NCI-H748 (cell line): ENCODE measurements around the gene PLEKHA3.
A peak's percentile ranks its signal among the peaks of the same experiment; 100 is the strongest.

ENCODE experiments used
- DNase-seq: peaks from one replicate; lab custom pipeline; 2025; ENCODE audit not compliant: unreplicated experiment; lab: John Stamatoyannopoulos, UW

PLEKHA3 gene

DNA sequence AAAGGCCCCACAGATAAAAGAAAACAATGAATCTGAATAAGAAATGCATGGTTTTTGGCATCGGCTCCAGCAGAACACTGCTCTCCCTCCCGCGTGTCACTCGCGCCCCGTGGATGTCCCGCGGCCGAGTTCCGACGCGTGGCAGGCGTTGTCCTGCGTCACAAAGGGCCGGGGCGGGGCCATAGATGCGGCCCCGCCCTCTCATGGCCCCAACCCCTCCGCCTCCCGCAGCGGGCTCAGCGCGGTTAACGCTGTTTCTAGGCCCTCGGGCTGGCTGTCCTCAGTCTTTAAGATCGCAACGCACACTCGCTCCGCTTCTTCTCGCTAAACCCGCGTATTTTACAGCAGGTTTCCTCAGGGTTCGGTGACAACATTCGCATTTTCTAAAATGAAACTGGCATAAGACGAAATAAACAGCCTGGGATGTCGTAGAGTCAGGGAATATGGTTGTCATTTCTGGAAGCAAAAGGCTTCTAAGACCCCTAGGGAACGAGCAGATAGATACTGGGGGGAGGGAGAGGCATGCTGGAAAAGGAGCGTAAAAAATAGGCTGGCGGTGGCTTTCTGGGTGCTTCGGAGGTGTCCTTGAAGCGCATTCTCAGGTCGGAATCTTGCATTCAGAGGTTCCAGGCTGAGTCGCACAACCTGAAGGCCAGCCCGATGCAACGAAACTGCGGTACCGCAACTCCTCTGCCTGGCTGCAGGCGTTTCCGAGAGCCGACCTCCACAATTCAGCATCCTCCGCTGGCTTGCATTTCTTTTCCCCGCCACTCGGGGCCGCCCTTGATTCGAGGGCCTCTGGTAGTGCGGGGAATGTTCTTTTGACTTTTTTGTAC, 1.6 kb upstream of the PLEKHA3 start, which contains the start of gene FKBP7:
Gene FKBP7, minus strand, starts transcription at position 162 of the 836 bp plus-strand sequence. Its CDS starts 101 bp downstream, at position 61.
- peak; percentile 91 for DNase-seq

DNA sequence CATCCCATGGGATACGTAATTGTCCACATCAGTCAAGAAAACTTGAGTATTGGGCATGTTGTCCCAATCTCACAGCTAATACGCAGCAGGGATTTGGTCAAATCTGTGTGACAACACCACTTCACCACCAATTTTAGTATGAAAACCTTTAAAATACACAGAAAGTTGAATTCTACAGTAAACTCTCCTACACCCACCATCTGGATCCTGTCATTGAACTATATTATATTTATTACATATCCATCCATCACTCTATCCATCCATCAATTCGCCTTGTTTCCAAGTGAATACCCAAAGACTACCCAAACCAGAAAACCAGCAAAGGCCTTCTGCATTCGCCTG, 1.0 kb upstream of the PLEKHA3 start:
- no peak for DNase-seq

DNA sequence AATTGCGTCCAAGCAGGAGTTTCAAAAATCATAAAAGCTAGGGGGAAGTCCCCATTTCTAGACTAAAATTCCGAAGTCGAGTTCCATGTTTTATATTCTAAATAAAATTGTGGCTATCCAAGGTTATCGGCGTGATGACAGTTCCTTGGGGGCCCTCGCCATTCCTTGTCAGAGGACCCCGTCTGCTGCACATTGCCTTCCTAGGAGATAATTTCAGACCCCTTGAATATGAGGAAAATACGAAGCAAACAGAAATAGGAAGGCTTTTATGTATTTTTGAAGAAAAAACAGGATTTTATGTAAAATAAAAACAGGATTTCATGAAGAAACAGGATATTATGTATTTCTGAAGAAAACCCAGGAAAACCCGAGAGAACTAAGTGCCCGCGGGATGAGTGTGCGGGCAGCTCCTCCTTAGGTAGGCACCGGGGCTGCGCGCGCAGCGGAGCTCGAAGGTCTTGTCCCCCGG, 465 bp upstream of the PLEKHA3 start:
- no peak for DNase-seq

DNA sequence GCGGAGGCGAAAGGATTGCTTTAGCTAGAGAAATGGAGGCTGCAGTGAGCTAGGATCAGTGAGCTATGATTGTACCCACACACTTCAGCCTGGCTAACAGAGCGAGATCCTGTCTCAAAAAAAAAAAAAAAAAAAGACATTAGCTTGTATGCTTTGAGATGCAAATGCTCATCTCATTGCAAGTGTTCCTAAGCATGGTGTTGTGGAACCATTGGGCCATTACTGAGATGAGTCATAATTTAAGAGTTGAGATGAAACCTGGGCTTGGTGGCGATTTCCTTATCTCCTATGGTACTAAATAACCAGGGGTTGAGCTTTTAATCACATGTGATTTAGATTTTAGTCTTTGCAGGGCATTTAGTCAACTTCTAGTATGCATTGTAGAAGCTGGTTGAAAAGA, 2.2 kb downstream of the PLEKHA3 start:
- DNase-seq: no peak

- peak; percentile 86 for DNase-seq
Measured at GRCh38 chr2:178484245-178485041, 4.2 kb downstream of the PLEKHA3 start.

GRCh38 chr2:178485356-178485755, 5.1 kb downstream of the PLEKHA3 start:
- no peak for DNase-seq

DNA sequence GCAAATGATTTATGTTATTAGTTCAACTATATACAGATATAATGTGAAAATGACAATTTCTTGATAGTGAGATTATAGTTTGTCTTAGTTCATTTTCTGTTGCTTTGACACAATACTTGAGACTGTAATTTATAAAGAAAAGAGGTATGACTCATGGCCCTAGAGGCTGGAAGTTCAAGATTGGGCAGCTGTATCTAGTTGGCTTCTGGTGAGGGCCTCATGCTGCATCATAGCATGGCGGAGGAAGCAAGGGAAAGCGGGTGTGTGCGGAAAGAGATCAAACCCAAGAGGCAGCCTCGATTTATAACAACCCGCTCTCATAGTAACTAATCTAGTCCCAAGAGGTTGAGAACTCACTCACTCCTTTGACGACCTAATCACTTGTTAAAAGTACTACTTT, 11.4 kb downstream of the PLEKHA3 start:
- no peak for DNase-seq

DNA sequence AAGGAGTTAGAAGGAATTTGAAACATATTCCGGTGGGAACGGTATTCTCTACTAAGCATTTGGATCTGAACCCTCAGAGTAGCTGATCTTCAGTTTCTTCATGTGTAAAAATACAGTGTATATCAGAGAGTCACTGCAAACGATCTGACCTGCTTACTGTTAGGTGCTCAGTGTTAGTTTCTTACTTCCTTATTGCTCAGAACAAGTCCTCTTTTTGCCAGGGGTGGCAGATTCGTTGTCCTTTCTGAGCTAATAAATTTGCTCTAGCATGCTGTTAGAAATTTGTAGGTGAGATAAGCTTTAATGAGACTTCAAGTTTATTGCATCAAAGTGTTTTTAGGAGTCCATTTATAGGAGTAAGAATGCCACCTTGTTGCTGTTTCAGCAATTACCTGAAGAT, 15.8 kb downstream of the PLEKHA3 start:
- DNase-seq: no peak

- DNase-seq: no peak
Measured at GRCh38 chr2:178498137-178498536, 17.9 kb downstream of the PLEKHA3 start.

DNA sequence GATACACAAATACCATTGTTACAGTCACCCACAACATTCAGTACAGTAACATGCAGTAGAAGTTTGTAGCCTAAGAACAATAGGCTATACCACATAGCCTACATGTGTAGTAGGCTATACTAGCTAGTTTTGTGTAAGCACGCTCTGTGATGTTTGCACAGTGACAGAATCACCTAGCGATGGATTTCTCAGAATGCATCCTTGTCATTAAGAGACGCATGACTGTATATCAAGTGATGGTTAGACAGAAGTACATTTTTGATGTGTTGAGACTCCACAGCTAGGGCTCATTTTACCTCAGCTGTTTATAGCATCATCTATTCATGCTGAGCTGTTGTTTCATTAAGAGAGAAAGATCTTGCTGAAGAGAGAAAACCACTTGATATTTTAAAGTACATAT, 19.4 kb downstream of the PLEKHA3 start:
- DNase-seq: no peak

GRCh38 chr2:178502751-178503150, 22.5 kb downstream of the PLEKHA3 start:
- no peak for DNase-seq

GRCh38 chr2:178506101-178506500, 25.8 kb downstream of the PLEKHA3 start:
- DNase-seq: no peak

DNA sequence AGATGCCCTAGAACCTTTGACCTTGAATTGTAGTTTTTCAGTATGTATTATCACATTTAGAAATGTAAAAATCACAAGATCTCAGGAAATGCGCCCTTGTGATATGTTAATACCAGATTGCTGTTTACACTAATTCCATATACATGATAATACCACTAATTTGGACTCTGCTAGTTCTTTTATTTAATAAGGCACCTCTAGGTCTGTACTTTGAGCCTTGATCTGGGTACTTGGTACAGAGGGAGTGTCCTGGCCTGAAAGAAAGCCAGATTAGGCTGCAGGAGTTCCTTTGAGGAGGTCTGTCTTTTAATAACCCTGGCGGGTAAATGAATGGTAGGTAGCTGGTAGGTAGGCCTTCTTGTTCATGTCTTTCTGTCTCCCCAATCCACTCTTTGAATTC, 26.3 kb downstream of the PLEKHA3 start:
- DNase-seq: no peak

DNA sequence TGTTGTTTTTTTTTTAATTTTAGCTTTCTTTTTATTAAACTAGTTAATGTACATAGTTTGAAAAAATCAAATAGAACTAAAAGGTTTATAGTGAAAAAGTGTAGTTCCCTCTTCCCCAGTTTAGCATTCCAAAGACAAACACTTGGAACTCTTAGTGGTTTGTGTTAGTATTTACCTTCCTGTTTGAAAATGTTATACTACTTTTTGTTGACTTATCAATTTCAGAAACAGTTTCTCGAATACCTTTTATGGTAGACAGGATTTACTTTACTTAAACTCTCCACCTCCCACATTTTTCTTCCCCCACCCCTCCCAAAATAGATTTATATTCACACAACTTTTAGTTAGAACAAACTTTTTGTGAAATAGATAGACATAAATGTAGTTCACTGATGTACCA, 26.7 kb downstream of the PLEKHA3 start:
- DNase-seq: no peak

DNA sequence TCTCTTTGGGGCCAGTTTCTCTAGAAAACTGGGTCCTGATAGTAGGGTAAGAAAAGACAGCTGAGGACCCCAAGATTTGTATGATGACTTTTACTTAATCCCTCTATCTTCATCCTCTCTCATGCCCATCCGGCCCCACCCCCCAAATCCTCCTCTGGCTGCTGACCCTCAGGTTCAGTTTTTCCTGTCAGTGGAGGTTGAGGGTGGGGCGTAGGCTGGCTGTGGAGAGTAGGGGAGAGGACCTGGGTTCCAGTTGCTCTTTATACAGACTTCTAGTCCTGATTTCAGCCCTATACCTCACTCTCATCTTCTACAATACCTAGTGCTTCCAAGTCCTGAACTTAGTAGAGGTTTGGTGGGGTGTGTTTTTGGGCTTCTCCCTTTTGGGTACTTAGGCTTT, 28.4 kb downstream of the PLEKHA3 start:
- DNase-seq: no peak

GRCh38 chr2:178510384-178510783, 30.1 kb downstream of the PLEKHA3 start:
- DNase-seq: no peak

- no peak for DNase-seq
Measured at GRCh38 chr2:178512484-178512883, 32.2 kb downstream of the PLEKHA3 start.

- no peak for DNase-seq
Measured at GRCh38 chr2:178513876-178514275, 33.6 kb downstream of the PLEKHA3 start.

- DNase-seq: no peak
Measured at GRCh38 chr2:178514664-178515063, 34.4 kb downstream of the PLEKHA3 start.

- no peak for DNase-seq
Measured at GRCh38 chr2:178517496-178517895, 37.2 kb downstream of the PLEKHA3 start.

DNA sequence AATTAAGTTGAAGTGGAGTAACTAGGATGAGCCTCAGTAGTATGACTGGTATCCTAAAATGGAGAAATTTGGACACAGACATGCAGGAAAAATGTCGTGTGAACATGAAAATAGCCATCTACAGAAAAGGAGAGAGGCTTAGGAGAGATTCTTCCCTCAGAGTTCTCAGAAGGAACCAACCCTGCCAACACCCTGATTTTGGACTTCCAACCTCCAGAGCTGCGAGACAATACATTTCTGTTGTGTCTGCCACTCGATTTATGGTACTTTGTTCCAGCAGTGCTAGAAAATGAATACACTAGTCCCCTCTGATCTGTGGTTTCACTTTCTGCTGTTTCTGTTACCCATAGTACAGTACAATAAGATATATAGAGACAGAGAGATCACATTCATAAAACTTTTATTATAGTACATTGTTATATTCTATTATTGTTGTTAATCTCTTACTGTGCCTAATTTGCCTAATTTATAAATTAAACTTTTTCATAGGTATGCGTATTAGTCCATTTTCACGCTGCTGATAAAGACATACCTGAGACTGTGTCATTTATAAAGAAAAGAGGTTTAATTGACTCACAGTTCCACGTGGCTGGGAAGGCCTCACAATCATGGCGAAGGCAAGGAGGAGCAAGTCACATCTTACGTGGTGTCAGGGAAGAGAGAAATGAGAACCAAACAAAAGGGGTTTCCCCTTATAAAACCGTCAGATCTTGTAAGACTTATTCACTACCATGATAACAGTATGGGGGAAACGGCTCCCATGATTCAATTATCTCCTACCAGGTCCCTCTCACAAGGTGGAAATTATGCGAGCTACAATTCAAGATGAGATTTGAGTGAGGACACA, 41.3 kb downstream of the PLEKHA3 start:
- no peak for DNase-seq
